ENCODE measurements around the gene ALDH4A1. TPM values are rescaled to one million over a fixed set of nuclear protein-coding genes. Genes with fewer than 3 reads are reported as not detected.

The ALDH4A1 gene
- total and polyA plus RNA-seq, 2 experiments from 2014 or later, result 11.3 to 33.8 TPM

- H3K27me3 Mint-ChIP-seq (ENCODE audit: insufficient read depth, low read depth, poor library complexity), result peaks cover 6% of the 10 kb centered on the region
- no peaks in the 10 kb centered on the region for H3K79me2 ChIP-seq (replicated peaks; ENCODE audit: insufficient read depth)
- 0 out of 2 replicates have a peak overlapping the region, but pooled peaks have one; percentile 32 for H2AFZ ChIP-seq
- no peak overlapping the region for H3K4me3 ChIP-seq
- no peak overlapping the region for H3K27ac Mint-ChIP-seq
- H3K4me2 ChIP-seq, result no peak overlapping the region
- no peaks in the 10 kb centered on the region for H3K27me3 ChIP-seq (ENCODE audit: insufficient read depth)
- no peaks in the 10 kb centered on the region for H3K9me3 Mint-ChIP-seq
- ATAC-seq (peak; percentile 56), DNase-seq (ENCODE audit: low spot score) (peak; percentile 27)
- H3K36me3 ChIP-seq (ENCODE audit: insufficient read depth), result no peaks in the 10 kb centered on the region; the same call in 1 of the 2 replicates
- no peaks in the 10 kb centered on the region for H4K20me1 ChIP-seq (replicated peaks; ENCODE audit: insufficient read depth)
- H3K4me3 Mint-ChIP-seq, result no peak overlapping the region
- H3F3A ChIP-seq (replicated peaks; ENCODE audit: low read depth), result no peaks in the 10 kb centered on the region
- TF ChIP-seq NANOG (IDR thresholded peaks at IDR 0.05; ENCODE audit: borderline replicate concordance) (no peak), ZNF462 (CRISPR knock-in tag; IDR thresholded peaks at IDR 0.05) (no peak), ZNF331 (CRISPR knock-in tag; IDR thresholded peaks at IDR 0.05; ENCODE audit: low read depth) (no peak), EZH2phosphoT487 (IDR thresholded peaks at IDR 0.05; ENCODE audit: unreplicated experiment) (no peak), ZNF114 (CRISPR knock-in tag; IDR thresholded peaks at IDR 0.05) (no peak), STAT1 (IDR thresholded peaks at IDR 0.05; ENCODE audit: unreplicated experiment) (no peak), EZH2 (IDR thresholded peaks at IDR 0.05; ENCODE audit: low read depth, unreplicated experiment) (no peak), CTCF (conservative IDR thresholded peaks at IDR 0.05; ENCODE audit: low read depth in 2 of 2) (no peak), ETS1 (IDR thresholded peaks at IDR 0.05) (no peak), CREB1 (CRISPR knock-in tag; IDR thresholded peaks at IDR 0.05; ENCODE audit: low read depth) (no peak), JUNB (IDR thresholded peaks at IDR 0.05; ENCODE audit: unreplicated experiment) (no peak), POLR2AphosphoS5 (IDR thresholded peaks at IDR 0.05; ENCODE audit: low read depth) (no peak), REST (IDR thresholded peaks at IDR 0.05; ENCODE audit: unreplicated experiment) (no peak)
- H3K27ac ChIP-seq (ENCODE audit: low read depth), result no peak overlapping the region
- no peaks in the 10 kb centered on the region for H3K36me3 Mint-ChIP-seq (ENCODE audit: low read depth)
- no peaks in the 10 kb centered on the region for H3K4me1 Mint-ChIP-seq
- no peaks in the 10 kb centered on the region for H3K4me1 ChIP-seq (ENCODE audit: insufficient read depth)
- H3K9me2 ChIP-seq (ENCODE audit: insufficient read depth), result no peaks in the 10 kb centered on the region
Observed at GRCh38 chr1:18836654-18837053, 65.7 kb downstream of the ALDH4A1 start.
